Endodermal cell (in vitro differentiated cells): Measurements from ENCODE around the gene KIF26B. TPM values are rescaled to one million over a fixed set of nuclear protein-coding genes. Genes with fewer than 3 reads are reported as not detected.

ENCODE experiments used
- DNase-seq: peaks from one replicate; pipeline ENCODE4 v3.0.0-alpha.2; 2017
- H3K27ac ChIP-seq: 2 replicates; pipeline ENCODE4 v1.5.1; 2013; ENCODE audit warnings: mild to moderate bottlenecking, low read depth, low read length, moderate library complexity
- H3K27me3 ChIP-seq: 2 replicates; pipeline ENCODE4 v1.6.1; 2013; ENCODE audit warnings: mild to moderate bottlenecking, low read length, moderate library complexity; ENCODE audit not compliant: insufficient read depth, control insufficient read depth, poor library complexity, severe bottlenecking
- H3K36me3 ChIP-seq: 2 replicates; pipeline ENCODE4 v1.7.0; 2013; ENCODE audit warnings: mild to moderate bottlenecking, low read length, moderate library complexity; ENCODE audit not compliant: control insufficient read depth, insufficient read depth
- H3K4me1 ChIP-seq: one replicate; pipeline ENCODE4 v1.7.0; 2013; ENCODE audit warnings: low read length; ENCODE audit not compliant: control insufficient read depth, insufficient read depth
- H3K4me3 ChIP-seq: 2 replicates; pipeline ENCODE4 v1.5.1; 2013; ENCODE audit warnings: mild to moderate bottlenecking, low read length, moderate library complexity
- H3K9ac ChIP-seq: 2 replicates; pipeline ENCODE4 v1.6.1; 2013; ENCODE audit warnings: mild to moderate bottlenecking, low read length, moderate library complexity; ENCODE audit not compliant: poor library complexity, severe bottlenecking; ENCODE audit errors: extremely low read depth
- H3K9me3 ChIP-seq: 2 replicates; pipeline ENCODE4 v1.6.1; 2013; ENCODE audit warnings: mild to moderate bottlenecking, low read length, moderate library complexity; ENCODE audit not compliant: control insufficient read depth
- H3K27ac Mint-ChIP-seq: 2 replicates; pipeline ENCODE4 v1.8.0; 2020; ENCODE audit warnings: mixed read lengths
- H3K27me3 Mint-ChIP-seq: 2 replicates; pipeline ENCODE4 v1.8.0; 2021; ENCODE audit warnings: mild to moderate bottlenecking, mixed read lengths; ENCODE audit not compliant: insufficient read depth
- H3K36me3 Mint-ChIP-seq: 2 replicates; pipeline ENCODE4 v1.8.0; 2020; ENCODE audit warnings: low read depth, mixed read lengths
- H3K4me1 Mint-ChIP-seq: 2 replicates; pipeline ENCODE4 v1.8.0; 2020; ENCODE audit warnings: mixed read lengths
- H3K4me3 Mint-ChIP-seq: 2 replicates; pipeline ENCODE4 v1.8.0; 2020; ENCODE audit warnings: mild to moderate bottlenecking, moderate library complexity, mixed read lengths
- H3K9me3 Mint-ChIP-seq: 2 replicates; pipeline ENCODE4 v1.8.0; 2020; ENCODE audit warnings: mild to moderate bottlenecking, mixed read lengths
- CTCF ChIP-seq: fragments of 200-600 bp; sonication (generic); conservative IDR thresholded peaks from 2 replicates; pipeline ENCODE4 v1.5.0; 2021; ENCODE audit warnings: antibody characterized with exemption, mild to moderate bottlenecking
- WGBS, 2 experiments: methylation state at CpG; one replicate each; pipeline versions ENCODE4 v1.1.5 to v1.1.7; 2013; ENCODE audit warnings: missing lambda C conversion rate in 2 of 2, mixed read lengths in 1 of 2; ENCODE audit not compliant: insufficient coverage in 1 of 2, insufficient read length in 1 of 2; 5-methylcytosine and 5-hydroxymethylcytosine counted together
- total RNA-seq, 2 donors: library from RNA; stranded (reverse); fragmentation: NEBNext Ultra II Directional in 1 of 2; extraction: Animal tissue kit (Norgen Biotek cat#: 25700) in 1 of 2; gene quantifications; 2 replicates in 1 of 2; 3 replicates in 1 of 2; pipeline ENCODE4 v1.2.1, GENCODE V29; 2021

KIF26B gene
- total RNA-seq, 2 donors from 2014 or later, result 12.3 to 21.0 TPM

DNA sequence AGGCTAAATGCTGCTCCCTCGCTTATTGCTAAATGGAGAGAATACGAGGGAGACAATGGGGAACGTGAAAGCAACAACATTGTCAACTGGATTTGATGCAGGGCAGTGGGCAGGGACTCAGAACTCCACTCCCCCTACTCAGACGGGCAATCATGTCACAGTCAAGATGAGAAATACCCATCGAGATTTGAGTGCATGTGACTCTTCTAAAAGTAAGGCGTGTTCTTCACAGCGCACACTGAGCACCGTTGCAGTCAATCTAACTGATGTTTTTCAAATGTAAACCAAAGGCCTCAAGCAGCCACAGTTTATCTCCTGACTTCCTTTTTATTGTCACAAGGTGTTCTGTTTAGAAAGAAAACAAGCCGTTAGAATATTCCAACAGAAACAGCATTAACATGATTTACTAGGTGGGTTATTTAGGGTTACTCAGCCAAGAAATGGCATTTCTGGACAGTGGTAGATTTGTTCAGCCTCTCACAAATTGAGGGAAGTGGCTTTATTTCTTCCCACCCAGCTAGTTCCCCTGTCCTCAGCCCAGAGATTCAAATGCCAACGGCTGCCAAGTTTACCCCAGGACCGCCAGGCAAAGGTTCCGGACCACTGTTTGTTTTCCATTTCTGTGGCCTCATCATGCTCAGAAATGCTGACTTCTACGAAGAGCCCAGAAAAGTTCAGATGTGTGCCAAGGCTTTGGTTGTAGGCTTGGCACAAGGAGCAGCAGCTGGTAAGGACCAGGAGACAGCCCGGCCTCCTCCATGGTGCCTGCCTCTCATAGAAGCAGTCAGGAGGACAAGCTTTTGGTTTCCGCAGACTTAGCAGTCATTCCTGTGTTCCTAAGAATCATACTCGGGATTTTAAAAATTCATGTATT, 171.4 kb downstream of the KIF26B start:
- Histone ChIP-seq H3K4me1 (no peaks in the 10 kb centered on the region), H3K27ac (no peak overlapping the region), H3K36me3 (no peaks in the 10 kb centered on the region), H3K9ac (no peak overlapping the region), H3K4me3 (no peak overlapping the region), H3K27me3 (no peaks in the 10 kb centered on the region), H3K9me3 (no peaks in the 10 kb centered on the region)
- Mint-ChIP-seq H3K27ac (no peak overlapping the region), H3K4me3 (no peak overlapping the region), H3K9me3 (no peaks in the 10 kb centered on the region), H3K27me3 (no peaks in the 10 kb centered on the region), H3K36me3 (peaks cover 1% of the 10 kb centered on the region), H3K4me1 (peaks cover 2% of the 10 kb centered on the region)
- DNase-seq, result no peak
- no peak for TF ChIP-seq CTCF
- 93 to 94% methylated on average over 15 to 16 of the region's 16 CpGs for WGBS, 2 experiments

- Histone ChIP-seq H3K9ac (no peak overlapping the region), H3K4me1 (no peaks in the 10 kb centered on the region), H3K27me3 (no peaks in the 10 kb centered on the region), H3K27ac (no peak overlapping the region), H3K36me3 (no peaks in the 10 kb centered on the region), H3K4me3 (no peak overlapping the region), H3K9me3 (no peaks in the 10 kb centered on the region)
- no peak for TF ChIP-seq CTCF
- WGBS, 2 experiments, result 90 to 94% methylated on average over 2 to 3 of the region's 3 CpGs
- Mint-ChIP-seq H3K27me3 (no peaks in the 10 kb centered on the region), H3K4me3 (no peak overlapping the region), H3K36me3 (peaks cover 5% of the 10 kb centered on the region), H3K9me3 (no peaks in the 10 kb centered on the region), H3K4me1 (peaks cover 2% of the 10 kb centered on the region), H3K27ac (no peak overlapping the region)
- no peak for DNase-seq
These were observed 172.6 kb downstream of the KIF26B start for GRCh38 chr1:245327360-245327759.

GRCh38 chr1:245327842-245328241, 173.1 kb downstream of the KIF26B start:
- H3K4me1 Mint-ChIP-seq, result peaks cover 2% of the 10 kb centered on the region
- H3K9me3 Mint-ChIP-seq, result no peaks in the 10 kb centered on the region
- H3K36me3 Mint-ChIP-seq, result peaks cover 6% of the 10 kb centered on the region
- DNase-seq, result no peak
- no peaks in the 10 kb centered on the region for H3K27me3 Mint-ChIP-seq
- H3K27ac ChIP-seq, result no peak overlapping the region
- no peak overlapping the region for H3K4me3 Mint-ChIP-seq
- H3K4me1 ChIP-seq, result no peaks in the 10 kb centered on the region
- H3K27me3 ChIP-seq, result no peaks in the 10 kb centered on the region
- H3K9me3 ChIP-seq, result no peaks in the 10 kb centered on the region
- no peak for TF ChIP-seq CTCF
- H3K27ac Mint-ChIP-seq, result no peak overlapping the region
- H3K9ac ChIP-seq, result no peak overlapping the region
- H3K4me3 ChIP-seq, result no peak overlapping the region
- WGBS, 2 experiments, result 83 to 92% methylated on average over 2 to 4 of the region's 4 CpGs
- no peaks in the 10 kb centered on the region for H3K36me3 ChIP-seq
